Right atrium auricular region (tissue), 2 donors: Measurements from ENCODE around the gene GGT1. TPM values are rescaled to one million over a fixed set of nuclear protein-coding genes. Genes with fewer than 3 reads are reported as not detected.
"Not testable (repeated sequence)": the region's sequence is repeated elsewhere in the genome, so short reads cannot be mapped to it uniquely, and the experiment has no call there.

Experiments
- DNase-seq: peaks from one replicate; pipeline ENCODE4 v3.0.0-alpha.2; 2019; ENCODE audit warnings: low spot score
- H3K27ac ChIP-seq, 2 donors: fragments of 200-600 bp; sonication (generic); 1 replicate in 1 of 2; 2 replicates in 1 of 2; pipeline ENCODE4 v1.5.1; 2016 to 2019
- H3K27me3 ChIP-seq, 2 donors: fragments of 200-600 bp; sonication (generic); one replicate each; pipeline versions ENCODE4 v1.5.1 to v1.6.0; 2017 to 2019
- H3K36me3 ChIP-seq: fragments of 200-600 bp; sonication (generic); one replicate; pipeline ENCODE4 v1.5.1; 2016
- H3K4me1 ChIP-seq, 2 donors: fragments of 200-600 bp; sonication (generic); one replicate each; pipeline versions ENCODE4 v1.5.1 to v1.6.0; 2017 to 2019
- H3K4me3 ChIP-seq, 2 donors: fragments of 200-600 bp; sonication (generic); 1 replicate in 1 of 2; 2 replicates in 1 of 2; pipeline ENCODE4 v1.5.1; 2017 to 2019; ENCODE audit warnings: mild to moderate bottlenecking in 1 of 2, moderate library complexity in 1 of 2
- H3K9me3 ChIP-seq, 2 donors: fragments of 200-600 bp; sonication (generic); one replicate each; pipeline ENCODE4 v1.5.1; 2019
- CTCF ChIP-seq, 2 donors: fragments of 200-600 bp; sonication (generic); IDR thresholded peaks; one replicate each; pipeline ENCODE4 v1.5.1; 2019; ENCODE audit warnings: antibody characterized with exemption in 2 of 2
- total RNA-seq, 2 donors: library from RNA; depleted of rRNA; stranded (reverse); fragments of >200 nt; gene quantifications; one replicate each; pipeline ENCODE4 v1.1.0, GENCODE V29; 2016

GGT1 gene
- total RNA-seq, 2 donors from 2014 or later, result 0.98 to 1.7 TPM

DNA sequence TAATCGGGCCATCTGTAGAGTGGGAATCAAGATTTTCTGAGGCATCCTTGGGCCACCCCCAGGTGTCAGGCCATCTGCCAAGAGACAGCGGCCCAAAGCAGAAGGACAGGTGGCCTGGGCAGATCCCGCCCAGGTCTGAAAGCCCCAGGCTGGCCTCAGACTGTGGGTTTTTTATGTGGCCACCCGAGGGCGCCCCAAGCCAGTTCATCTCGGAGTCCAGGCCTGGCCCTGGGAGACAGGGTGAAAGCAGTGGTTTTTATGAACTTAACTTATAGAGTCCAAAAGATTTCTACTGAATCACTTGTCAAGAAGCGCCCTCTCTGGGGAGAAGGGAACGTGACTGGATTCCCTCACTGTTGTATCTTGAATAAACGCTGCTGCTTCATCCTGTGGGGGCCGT is 47.9 kb downstream of the GGT1 start:
- not testable (repeated sequence) for H3K36me3 ChIP-seq, H3K4me3 ChIP-seq, H3K27ac ChIP-seq, H3K4me1 ChIP-seq, H3K27me3 ChIP-seq, H3K9me3 ChIP-seq
- peak in 1 of 2 donors; percentile 45 for TF ChIP-seq CTCF (IDR thresholded peaks at IDR 0.05)
- DNase-seq, result peak; percentile 66

- not testable (repeated sequence) for DNase-seq, H3K4me3 ChIP-seq, H3K27ac ChIP-seq, H3K27me3 ChIP-seq, H3K36me3 ChIP-seq, H3K4me1 ChIP-seq, H3K9me3 ChIP-seq
These were observed 62.4 kb downstream of the GGT1 start for GRCh38 chr22:24665395-24665794.

GRCh38 chr22:24667904-24668303 is 64.9 kb downstream of the GGT1 start:
- not testable (repeated sequence) for DNase-seq, H3K27ac ChIP-seq, H3K4me1 ChIP-seq, H3K27me3 ChIP-seq, H3K4me3 ChIP-seq, H3K36me3 ChIP-seq, H3K9me3 ChIP-seq

GRCh38 chr22:24672532-24672931 is 69.5 kb downstream of the GGT1 start:
- not testable (repeated sequence) for H3K9me3 ChIP-seq, H3K27ac ChIP-seq, H3K4me1 ChIP-seq, H3K27me3 ChIP-seq, H3K4me3 ChIP-seq, DNase-seq, H3K36me3 ChIP-seq

Other genes with a start within 250 kb of the GGT1 start
- 1 to 10 TPM; 5.9 to 7.1 TPM for gene ADORA2A, start 175.6 kb upstream of the GGT1 start, total RNA-seq
- gene UPB1, start 107.9 kb upstream of the GGT1 start, total RNA-seq, result 1 to 10 TPM; 1.7 to 2.4 TPM
- gene GUCD1, start 48.1 kb upstream of the GGT1 start, total RNA-seq, result 100 to 1,000 TPM; 132 to 147 TPM
- 100 to 1,000 TPM; 100 to 125 TPM for gene SNRPD3, start 47.2 kb upstream of the GGT1 start, total RNA-seq
- 1 to 10 TPM; 3.0 to 7.5 TPM for gene LRRC75B, start 10.1 kb upstream of the GGT1 start, total RNA-seq
- gene PIWIL3, start 171.5 kb downstream of the GGT1 start, total RNA-seq, result not detected
- gene SGSM1, start 203.0 kb downstream of the GGT1 start, total RNA-seq, result 10 to 100 TPM; 13.9 to 14.9 TPM